H9 (cell line): ENCODE data around the gene FRMD4B. TPM values are rescaled to one million over a fixed set of nuclear protein-coding genes. Genes with fewer than 3 reads are reported as not detected.
A peak's percentile ranks its signal among the peaks of the same experiment; 100 is the strongest.

Experiments
- DNase-seq: peaks from one replicate; pipeline ENCODE4 v3.0.0-alpha.2; 2017
- H2AFZ ChIP-seq: one replicate; pipeline ENCODE4 v1.6.1; 2013; ENCODE audit warnings: mild to moderate bottlenecking, low read length, control low read depth, moderate library complexity
- H2AK5ac ChIP-seq: 2 replicates; pipeline ENCODE4 v1.6.1; 2013; ENCODE audit warnings: low read length, control low read depth, mixed read lengths; ENCODE audit not compliant: insufficient read length
- H2BK120ac ChIP-seq: one replicate; pipeline ENCODE4 v1.6.1; 2013; ENCODE audit warnings: low read depth, mild to moderate bottlenecking, low read length, control low read depth, inconsistent platforms; ENCODE audit not compliant: poor library complexity, severe bottlenecking
- H2BK12ac ChIP-seq: 2 replicates; pipeline ENCODE4 v1.6.1; 2013; ENCODE audit warnings: low read length, control low read depth, mixed read lengths, low read depth; ENCODE audit not compliant: insufficient read length
- H2BK15ac ChIP-seq: 2 replicates; pipeline ENCODE4 v1.6.1; 2013; ENCODE audit warnings: low read depth, low read length, control low read depth
- H2BK20ac ChIP-seq: one replicate; pipeline ENCODE4 v1.6.1; 2013; ENCODE audit warnings: low read depth, mild to moderate bottlenecking, low read length, control low read depth, inconsistent platforms; ENCODE audit not compliant: poor library complexity, severe bottlenecking
- H2BK5ac ChIP-seq: 2 replicates; pipeline ENCODE4 v1.6.1; 2013; ENCODE audit warnings: low read length, control low read depth, mixed read lengths; ENCODE audit not compliant: insufficient read length
- H3K14ac ChIP-seq: 2 replicates; pipeline ENCODE4 v1.6.1; 2013; ENCODE audit warnings: low read length, control low read depth; ENCODE audit not compliant: insufficient read depth
- H3K18ac ChIP-seq: 2 replicates; pipeline ENCODE4 v1.6.1; 2013; ENCODE audit warnings: low read depth, mild to moderate bottlenecking, mixed read lengths, low read length, control low read depth; ENCODE audit not compliant: insufficient read length
- H3K23ac ChIP-seq: 2 replicates; pipeline ENCODE4 v1.6.1; 2013; ENCODE audit warnings: low read length, control low read depth, mixed read lengths, low read depth; ENCODE audit not compliant: insufficient read length
- H3K23me2 ChIP-seq: 2 replicates; pipeline ENCODE4 v1.6.1; 2013; ENCODE audit warnings: low read depth, mild to moderate bottlenecking, mixed read lengths, low read length, control low read depth; ENCODE audit not compliant: insufficient read length, poor library complexity, severe bottlenecking
- H3K27ac ChIP-seq: 2 replicates; pipeline ENCODE4 v1.5.1; 2013; ENCODE audit warnings: low read length, control low read depth, mixed read lengths, low read depth; ENCODE audit not compliant: insufficient read length
- H3K27me3 ChIP-seq: 2 replicates; pipeline ENCODE4 v1.6.1; 2013; ENCODE audit warnings: low read length, control low read depth, inconsistent platforms; ENCODE audit not compliant: insufficient read depth
- H3K4ac ChIP-seq: 2 replicates; pipeline ENCODE4 v1.6.1; 2013; ENCODE audit warnings: low read depth, mild to moderate bottlenecking, control low read depth, inconsistent platforms, low read length, moderate library complexity
- H3K4me1 ChIP-seq: 2 replicates; pipeline ENCODE4 v1.6.1; 2013; ENCODE audit warnings: low read length, control low read depth, inconsistent platforms; ENCODE audit not compliant: insufficient read depth
- H3K4me2 ChIP-seq: 2 replicates; pipeline ENCODE4 v1.6.1; 2013; ENCODE audit warnings: low read length, control low read depth, mixed read lengths; ENCODE audit not compliant: insufficient read length, insufficient read depth
- H3K56ac ChIP-seq: 2 replicates; pipeline ENCODE4 v1.6.1; 2013; ENCODE audit warnings: low read depth, mild to moderate bottlenecking, mixed read lengths, low read length, control low read depth; ENCODE audit not compliant: insufficient read length
- H3K79me1 ChIP-seq: 2 replicates; pipeline ENCODE4 v1.6.1; 2013; ENCODE audit warnings: low read depth, mild to moderate bottlenecking, moderate library complexity, low read length, control low read depth, inconsistent platforms; ENCODE audit not compliant: insufficient read depth, poor library complexity, severe bottlenecking
- H3K79me2 ChIP-seq: 2 replicates; pipeline ENCODE4 v1.6.1; 2013; ENCODE audit warnings: low read length, control low read depth, inconsistent platforms; ENCODE audit not compliant: insufficient read depth
- H3K9ac ChIP-seq: 2 replicates; pipeline ENCODE4 v1.6.1; 2013; ENCODE audit warnings: low read length, control low read depth, mixed read lengths; ENCODE audit not compliant: insufficient read length; ENCODE audit errors: extremely low read depth
- H3K9me3 ChIP-seq: one replicate; pipeline ENCODE4 v1.6.1; 2013; ENCODE audit warnings: low read depth, low read length, inconsistent platforms; ENCODE audit not compliant: control insufficient read depth
- H3T11ph ChIP-seq: one replicate; pipeline ENCODE4 v1.6.1; 2013; ENCODE audit warnings: mild to moderate bottlenecking, low read length, control low read depth, inconsistent platforms
- H4K20me1 ChIP-seq: one replicate; pipeline ENCODE4 v1.6.1; 2013; ENCODE audit not compliant: control insufficient read depth, insufficient read length, insufficient read depth
- H4K5ac ChIP-seq: 2 replicates; pipeline ENCODE4 v1.6.1; 2013; ENCODE audit warnings: low read depth, mild to moderate bottlenecking, mixed read lengths, low read length, control low read depth; ENCODE audit not compliant: insufficient read length
- H4K8ac ChIP-seq: replicated peaks from 2 replicates; pipeline ENCODE4 v1.6.1; 2013; ENCODE audit warnings: low read length, control low read depth, mixed read lengths, low read depth; ENCODE audit not compliant: insufficient read length
- H4K91ac ChIP-seq: 2 replicates; pipeline ENCODE4 v1.6.1; 2013; ENCODE audit warnings: low read depth, mild to moderate bottlenecking, moderate library complexity, mixed read lengths, low read length, control low read depth; ENCODE audit not compliant: insufficient read length
- H3K27ac Mint-ChIP-seq, 3 experiments: 2 replicates in 2 of 3; 3 replicates in 1 of 3; pipeline ENCODE4 v1.8.0; 2020 to 2021; ENCODE audit warnings: mixed read lengths in 3 of 3, mild to moderate bottlenecking in 1 of 3, moderate library complexity in 1 of 3
- H3K27me3 Mint-ChIP-seq: 2 replicates; pipeline ENCODE4 v1.8.0; 2021; ENCODE audit warnings: low read depth, mild to moderate bottlenecking, moderate library complexity, mixed read lengths
- H3K36me3 Mint-ChIP-seq, 3 experiments: 2 replicates in 2 of 3; 3 replicates in 1 of 3; pipeline ENCODE4 v1.8.0; 2020 to 2021; ENCODE audit warnings: low read depth in 3 of 3, mixed read lengths in 3 of 3; ENCODE audit not compliant: insufficient read depth in 1 of 3
- H3K4me1 Mint-ChIP-seq, 2 experiments: 2 replicates each; pipeline ENCODE4 v1.8.0; 2020; ENCODE audit warnings: mixed read lengths in 2 of 2
- H3K4me3 Mint-ChIP-seq, 2 experiments: 2 replicates in 1 of 2; 3 replicates in 1 of 2; pipeline ENCODE4 v1.8.0; 2020 to 2021; ENCODE audit warnings: mild to moderate bottlenecking in 2 of 2, mixed read lengths in 2 of 2, moderate library complexity in 1 of 2
- H3K9me3 Mint-ChIP-seq, 2 experiments: 2 replicates in 1 of 2; 3 replicates in 1 of 2; pipeline ENCODE4 v1.8.0; 2020; ENCODE audit warnings: mild to moderate bottlenecking in 2 of 2, mixed read lengths in 2 of 2, moderate library complexity in 1 of 2
- CTCF ChIP-seq: fragments of 200-600 bp; sonication (generic); conservative IDR thresholded peaks from 3 replicates; pipeline ENCODE4 v1.8.0; 2021; ENCODE audit warnings: antibody characterized with exemption, mild to moderate bottlenecking
- WGBS: extraction: QIAGEN DNeasy Blood & Tissue Kit; methylation state at CpG from one replicate; pipeline ENCODE4 v1.1.7; 2013; ENCODE audit warnings: missing lambda C conversion rate, low lambda C conversion rate, mixed read lengths; ENCODE audit not compliant: insufficient read length; ENCODE audit errors: extremely low coverage; 5-methylcytosine and 5-hydroxymethylcytosine counted together
- total RNA-seq: library from RNA; stranded (reverse); gene quantifications from 2 replicates; pipeline ENCODE4 v1.2.1, GENCODE V29; 2021

Gene FRMD4B
- total RNA-seq, 1 experiment from 2014 or later: 3.4 TPM

DNA sequence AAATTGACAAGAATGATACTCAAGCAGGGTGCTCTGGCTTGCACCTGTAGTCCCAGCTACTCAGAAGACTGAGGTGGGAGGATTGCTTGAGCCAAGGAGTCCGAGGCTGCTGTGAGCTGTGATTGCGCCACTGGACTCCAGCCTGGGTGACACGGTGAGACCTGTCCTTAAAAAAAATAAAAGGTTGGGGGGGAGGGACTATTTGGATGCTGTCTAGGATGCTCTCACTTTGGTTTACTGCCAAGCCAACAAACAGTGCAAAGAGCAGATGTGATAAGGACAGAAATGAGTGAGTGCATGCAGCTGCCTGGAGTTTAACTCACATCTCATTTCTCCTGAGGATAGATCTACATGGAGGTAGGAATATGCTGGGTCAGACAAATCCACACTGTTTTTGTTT lies 130.0 kb downstream of the FRMD4B start:
- Histone ChIP-seq H2AFZ (no peak overlapping the region), H3T11ph (no peak overlapping the region), H3K56ac (no peak overlapping the region), H2BK20ac (no peak overlapping the region), H3K4me2 (no peak overlapping the region), H3K27ac (no peak overlapping the region), H3K79me1 (no peaks in the 10 kb centered on the region), H3K27me3 (no peaks in the 10 kb centered on the region), H2BK12ac (no peak overlapping the region), H3K23ac (no peak overlapping the region), H3K4ac (no peak overlapping the region), H4K91ac (no peak overlapping the region), H2BK15ac (no peak overlapping the region), H3K79me2 (no peaks in the 10 kb centered on the region), H3K23me2 (no peaks in the 10 kb centered on the region), H4K20me1 (no peaks in the 10 kb centered on the region), H2BK5ac (no peak overlapping the region), H3K18ac (no peak overlapping the region), H2BK120ac (no peak overlapping the region), H4K8ac (no peak overlapping the region), H3K9ac (no peak overlapping the region), H4K5ac (no peak overlapping the region), H2AK5ac (no peak overlapping the region), H3K9me3 (no peaks in the 10 kb centered on the region), H3K4me1 (no peaks in the 10 kb centered on the region), H3K14ac (no peak overlapping the region)
- H3K9me3 Mint-ChIP-seq: peaks cover 1 to 8% of the 10 kb centered on the region in 2 experiments; a peak in 3 of 5 replicates
- H3K27me3 Mint-ChIP-seq: peaks cover 40% of the 10 kb centered on the region
- no peak overlapping the region for H3K4me3 Mint-ChIP-seq
- DNase-seq: no peak
- H3K4me1 Mint-ChIP-seq: peaks cover 10 to 24% of the 10 kb centered on the region in 2 experiments
- peaks cover 0 to 3% (median 2%) of the 10 kb centered on the region in 3 experiments; a peak in 3 of 7 replicates for H3K36me3 Mint-ChIP-seq
- no peak for TF ChIP-seq CTCF
- H3K27ac Mint-ChIP-seq: peak overlapping the region in 1 of 3 experiments; percentile 44; a peak in 1 of 7 replicates
- no CpG with 5 or more reads among the region's 3 CpGs for WGBS
